SK-N-SH treated with all-trans-retinoic acid at 6 μM for 48 hours (cell line): ENCODE results near the gene DCPS.

Experiments
- ARNTL ChIP-seq: fragments of 450-650 bp; formaldehyde crosslinking; IDR thresholded peaks from 2 replicates; pipeline ENCODE4 v1.5.0; 2020; ENCODE audit warnings: low read depth, mild to moderate bottlenecking, moderate library complexity, borderline replicate concordance
- BACH2 ChIP-seq: fragments of 250-450 bp; sonication (Bioruptor Pico); IDR thresholded peaks from 2 replicates; pipeline ENCODE4 v1.9.0; 2021; ENCODE audit warnings: mild to moderate bottlenecking, borderline replicate concordance
- CREB5 ChIP-seq: fragments of 250-450 bp; sonication (Bioruptor Pico); IDR thresholded peaks from 2 replicates; pipeline ENCODE4 v1.5.1; 2020; ENCODE audit warnings: low read depth, mild to moderate bottlenecking, moderate library complexity
- CSDC2 ChIP-seq: fragments of 250-450 bp; sonication (Bioruptor Pico); IDR thresholded peaks from 2 replicates; pipeline ENCODE4 v1.5.0; 2020; ENCODE audit warnings: mild to moderate bottlenecking, moderate library complexity
- ESRRG ChIP-seq: fragments of 250-450 bp; sonication (Bioruptor Pico); IDR thresholded peaks from 2 replicates; pipeline ENCODE4 v1.6.1; 2021; ENCODE audit warnings: mild to moderate bottlenecking
- PATZ1 ChIP-seq: fragments of 250-450 bp; sonication (Bioruptor Pico); IDR thresholded peaks from 2 replicates; pipeline ENCODE4 v1.8.0; 2020; ENCODE audit warnings: mild to moderate bottlenecking, moderate library complexity, borderline replicate concordance
- PPARA ChIP-seq: fragments of 250-450 bp; sonication (Bioruptor Pico); IDR thresholded peaks from 2 replicates; pipeline ENCODE4 v1.5.0; 2020; ENCODE audit warnings: mild to moderate bottlenecking, borderline replicate concordance

GRCh38 chr11:126346586-126346940, 42.7 kb downstream of the DCPS start:
- TF ChIP-seq PPARA (no peak), BACH2 (CRISPR knock-in tag) (no peak), PATZ1 (CRISPR knock-in tag) (no peak), ESRRG (CRISPR knock-in tag) (no peak), CREB5 (CRISPR knock-in tag) (no peak), CSDC2 (no peak), ARNTL (no peak)
